NCI-H187 (cell line): ENCODE data around the gene TPR.
A peak's percentile ranks its signal among the peaks of the same experiment; 100 is the strongest.

ENCODE experiments used
- DNase-seq, 2 experiments: peaks; one replicate each; lab custom pipeline; 2025; lab: John Stamatoyannopoulos, UW

TPR gene

DNA sequence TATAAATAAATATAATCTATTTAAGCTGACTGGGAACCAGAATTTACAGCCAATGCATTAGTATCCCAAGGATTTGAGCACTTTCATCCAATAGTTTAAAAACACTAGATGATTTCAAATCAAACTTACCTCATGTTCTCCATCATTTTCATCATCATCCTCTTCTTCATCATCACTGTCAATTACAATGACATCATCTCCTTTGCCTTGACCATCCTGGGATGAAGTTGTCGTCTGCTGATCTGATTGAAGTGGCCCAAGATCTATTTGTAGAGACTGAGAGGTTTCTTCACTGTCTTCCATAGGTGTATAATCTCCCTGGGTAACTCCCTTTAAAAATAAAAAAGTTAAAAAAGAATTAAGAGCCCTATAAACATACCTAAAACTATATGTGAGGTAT is 47.7 kb downstream of the TPR start:
- DNase-seq: no peak

DNA sequence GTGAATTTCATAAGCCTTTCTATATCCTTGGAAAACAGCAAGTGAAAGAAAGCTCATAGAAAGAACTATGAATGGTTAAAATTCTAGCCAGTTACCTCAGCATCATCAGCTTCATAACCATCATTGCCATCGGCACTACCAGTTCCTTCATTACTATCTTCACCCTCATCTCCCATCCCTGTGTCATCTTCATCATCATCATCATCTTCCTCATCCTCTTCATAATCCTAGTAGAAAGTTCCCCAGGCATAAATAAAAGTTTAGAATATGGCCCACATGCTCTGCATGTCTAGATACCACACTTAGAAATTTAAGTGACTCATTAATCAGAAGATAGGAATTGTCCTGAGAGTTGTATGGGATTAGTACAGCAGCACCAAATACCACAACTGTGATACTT is 49.0 kb downstream of the TPR start:
- DNase-seq: no peak

DNA sequence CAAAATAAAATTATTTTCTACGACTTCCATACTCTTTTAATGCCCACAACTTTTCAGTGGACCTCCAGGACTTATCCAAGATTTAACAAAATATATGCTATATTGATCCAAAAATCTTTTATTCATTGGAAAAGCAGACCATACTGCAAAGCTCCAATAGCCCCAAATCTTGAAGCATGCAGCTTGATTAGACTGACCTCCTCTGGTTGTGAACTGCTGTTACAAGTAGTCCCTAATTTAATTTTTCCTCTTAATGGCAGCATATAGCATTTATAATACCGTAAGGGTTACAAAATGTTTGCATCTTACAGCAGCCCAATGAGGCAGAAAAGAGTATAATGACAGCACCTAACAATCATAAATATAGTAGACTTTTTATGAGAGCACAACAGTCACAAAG is 49.8 kb downstream of the TPR start:
- no peak for DNase-seq

DNA sequence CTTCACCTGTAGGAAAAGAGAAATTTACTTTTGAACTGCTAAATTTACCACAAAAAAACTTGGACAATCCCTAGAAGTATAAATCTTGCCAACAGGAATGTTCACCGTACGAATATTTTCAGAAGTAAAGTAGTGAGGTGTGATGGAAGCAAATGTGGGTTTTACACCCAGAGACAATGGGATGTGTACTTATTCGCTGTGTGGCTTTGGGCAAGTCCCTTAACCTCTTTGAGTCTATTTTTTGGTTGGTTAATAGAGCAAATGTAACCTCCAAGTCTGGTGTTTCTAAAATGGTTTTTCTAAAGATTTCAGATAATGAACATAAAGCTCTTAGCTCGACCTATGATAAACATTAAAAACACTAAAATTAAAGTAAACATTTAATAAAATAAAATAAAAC is 51.2 kb downstream of the TPR start:
- no peak for DNase-seq

DNA sequence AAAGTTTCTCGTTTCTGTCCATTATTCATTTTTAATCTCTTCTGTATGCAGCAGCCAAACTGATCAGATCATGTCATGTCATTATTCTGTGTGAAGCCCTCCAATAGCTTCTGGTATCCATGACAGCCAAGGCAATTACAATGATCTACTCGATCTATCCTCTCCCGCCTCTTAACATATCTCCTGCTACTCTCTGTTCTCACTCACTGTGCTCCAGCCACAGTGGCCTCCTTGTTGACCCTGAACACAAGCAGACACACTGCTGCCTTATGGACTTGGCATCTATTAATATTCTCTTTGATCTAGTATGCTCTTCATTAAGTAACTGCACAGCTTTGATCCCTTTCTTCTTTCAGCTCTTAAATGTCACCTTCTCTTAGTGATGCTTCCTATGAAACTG is 59.5 kb downstream of the TPR start:
- DNase-seq: no peak

DNA sequence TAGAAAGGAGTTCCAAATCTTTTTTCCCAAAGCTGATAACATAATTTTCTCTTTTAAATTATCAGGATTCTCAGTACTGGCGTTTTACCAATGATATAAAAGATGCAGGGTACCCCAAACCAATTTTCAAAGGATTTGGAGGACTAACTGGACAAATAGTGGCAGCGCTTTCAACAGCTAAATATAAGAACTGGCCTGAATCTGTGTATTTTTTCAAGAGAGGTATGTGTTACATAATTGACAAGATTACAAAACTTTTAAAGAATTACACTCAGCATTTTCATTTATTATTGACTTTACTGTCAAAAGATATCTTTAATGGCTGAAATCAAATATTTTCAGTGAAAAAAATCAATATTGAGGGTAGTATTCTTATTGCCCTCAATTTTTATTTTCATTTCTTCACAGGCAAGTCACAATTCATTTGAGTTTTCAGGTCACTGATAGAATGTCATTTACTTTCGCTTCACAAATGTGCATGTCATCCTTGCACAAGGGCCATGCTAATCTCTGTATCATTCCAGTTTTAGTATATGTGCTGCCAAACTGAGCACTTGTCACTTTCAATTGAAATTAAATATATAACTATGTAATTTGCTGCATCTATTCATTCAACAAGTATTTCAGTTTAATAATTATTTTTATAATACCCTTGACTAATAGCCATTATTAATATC is 63.5 kb downstream of the TPR start:
- no peak for DNase-seq

DNA sequence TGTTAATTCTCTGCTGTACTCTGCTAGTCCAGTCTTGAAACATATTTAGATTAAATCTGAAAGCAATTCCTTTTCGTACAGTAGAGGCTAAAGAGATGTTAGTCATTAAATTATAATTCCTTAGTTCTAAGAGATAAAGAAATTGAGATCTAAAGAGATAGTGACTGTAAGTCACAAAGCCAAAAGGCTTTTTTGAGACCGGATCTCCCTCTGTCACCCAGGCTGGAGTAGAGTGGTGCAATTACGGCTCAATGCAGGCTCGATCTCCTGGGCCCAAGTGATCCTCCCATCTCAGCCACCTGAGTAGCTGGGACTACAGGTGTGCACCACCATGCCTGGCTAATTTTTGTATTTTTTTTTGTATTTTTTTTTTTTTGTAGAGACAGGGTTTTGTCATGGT is 64.7 kb downstream of the TPR start:
- DNase-seq: no peak

DNA sequence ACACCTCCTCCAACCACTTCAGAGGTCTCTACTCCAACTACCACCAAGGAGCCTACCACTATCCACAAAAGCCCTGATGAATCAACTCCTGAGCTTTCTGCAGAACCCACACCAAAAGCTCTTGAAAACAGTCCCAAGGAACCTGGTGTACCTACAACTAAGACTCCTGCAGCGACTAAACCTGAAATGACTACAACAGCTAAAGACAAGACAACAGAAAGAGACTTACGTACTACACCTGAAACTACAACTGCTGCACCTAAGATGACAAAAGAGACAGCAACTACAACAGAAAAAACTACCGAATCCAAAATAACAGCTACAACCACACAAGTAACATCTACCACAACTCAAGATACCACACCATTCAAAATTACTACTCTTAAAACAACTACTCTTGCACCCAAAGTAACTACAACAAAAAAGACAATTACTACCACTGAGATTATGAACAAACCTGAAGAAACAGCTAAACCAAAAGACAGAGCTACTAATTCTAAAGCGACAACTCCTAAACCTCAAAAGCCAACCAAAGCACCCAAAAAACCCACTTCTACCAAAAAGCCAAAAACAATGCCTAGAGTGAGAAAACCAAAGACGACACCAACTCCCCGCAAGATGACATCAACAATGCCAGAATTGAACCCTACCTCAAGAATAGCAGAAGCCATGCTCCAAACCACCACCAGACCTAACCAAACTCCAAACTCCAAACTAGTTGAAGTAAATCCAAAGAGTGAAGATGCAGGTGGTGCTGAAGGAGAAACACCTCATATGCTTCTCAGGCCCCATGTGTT is 66.6 kb downstream of the TPR start:
- no peak for DNase-seq

DNA sequence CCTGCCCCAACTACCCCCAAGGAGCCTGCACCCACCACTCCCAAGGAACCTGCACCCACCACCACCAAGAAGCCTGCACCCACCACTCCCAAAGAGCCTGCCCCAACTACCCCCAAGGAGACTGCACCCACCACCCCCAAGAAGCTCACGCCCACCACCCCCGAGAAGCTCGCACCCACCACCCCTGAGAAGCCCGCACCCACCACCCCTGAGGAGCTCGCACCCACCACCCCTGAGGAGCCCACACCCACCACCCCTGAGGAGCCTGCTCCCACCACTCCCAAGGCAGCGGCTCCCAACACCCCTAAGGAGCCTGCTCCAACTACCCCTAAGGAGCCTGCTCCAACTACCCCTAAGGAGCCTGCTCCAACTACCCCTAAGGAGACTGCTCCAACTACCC is 67.6 kb downstream of the TPR start:
- DNase-seq: no peak

DNA sequence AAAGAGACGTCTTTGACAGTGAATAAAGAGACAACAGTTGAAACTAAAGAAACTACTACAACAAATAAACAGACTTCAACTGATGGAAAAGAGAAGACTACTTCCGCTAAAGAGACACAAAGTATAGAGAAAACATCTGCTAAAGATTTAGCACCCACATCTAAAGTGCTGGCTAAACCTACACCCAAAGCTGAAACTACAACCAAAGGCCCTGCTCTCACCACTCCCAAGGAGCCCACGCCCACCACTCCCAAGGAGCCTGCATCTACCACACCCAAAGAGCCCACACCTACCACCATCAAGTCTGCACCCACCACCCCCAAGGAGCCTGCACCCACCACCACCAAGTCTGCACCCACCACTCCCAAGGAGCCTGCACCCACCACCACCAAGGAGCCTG is 68.5 kb downstream of the TPR start:
- DNase-seq: no peak

DNA sequence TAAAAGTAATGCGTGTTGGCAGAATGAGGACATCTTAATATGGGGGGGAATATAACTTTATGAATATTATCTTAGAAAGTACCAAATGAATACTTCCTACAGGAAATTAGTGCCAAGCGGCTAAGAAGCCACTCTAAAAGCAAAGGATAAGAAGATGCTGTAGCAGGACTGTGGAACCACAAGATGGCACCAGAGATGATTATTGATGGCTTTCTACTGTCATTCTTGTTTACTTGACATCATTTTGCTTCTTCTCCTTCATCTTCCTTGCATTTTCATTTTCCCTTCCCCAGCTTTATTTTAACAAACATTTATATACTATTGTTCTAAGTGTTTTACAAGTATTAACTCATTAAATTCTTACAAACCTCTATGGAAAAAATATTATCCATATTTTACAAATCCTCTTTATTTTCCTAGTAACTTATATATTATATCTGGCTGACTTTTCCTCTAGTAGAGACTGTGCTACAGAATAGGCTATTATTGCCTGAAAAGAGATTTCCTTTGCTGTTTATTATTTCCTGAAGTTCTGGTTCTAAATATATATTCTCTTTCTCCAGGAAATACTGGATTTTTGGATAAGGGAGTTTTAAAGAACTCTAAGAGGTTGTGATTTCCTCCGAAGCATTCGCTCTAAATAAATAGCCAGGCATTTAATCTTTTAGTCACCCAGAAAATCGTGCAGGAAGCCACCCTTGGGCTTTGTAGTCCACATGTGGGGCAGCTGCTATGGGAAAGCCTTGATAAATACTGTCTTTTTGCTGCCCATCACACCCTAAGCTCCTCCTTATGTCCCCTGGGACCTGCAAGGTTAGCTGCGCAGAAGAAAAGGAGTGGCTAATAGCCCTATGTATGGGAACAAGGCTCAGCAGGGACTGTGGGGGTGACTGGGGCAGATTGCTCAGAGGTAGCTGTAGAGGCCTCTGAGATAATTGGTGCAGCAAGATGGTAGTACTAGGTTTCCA is 69.8 kb downstream of the TPR start:
- peak in 1 of 2 experiments; percentile 20 for DNase-seq

DNA sequence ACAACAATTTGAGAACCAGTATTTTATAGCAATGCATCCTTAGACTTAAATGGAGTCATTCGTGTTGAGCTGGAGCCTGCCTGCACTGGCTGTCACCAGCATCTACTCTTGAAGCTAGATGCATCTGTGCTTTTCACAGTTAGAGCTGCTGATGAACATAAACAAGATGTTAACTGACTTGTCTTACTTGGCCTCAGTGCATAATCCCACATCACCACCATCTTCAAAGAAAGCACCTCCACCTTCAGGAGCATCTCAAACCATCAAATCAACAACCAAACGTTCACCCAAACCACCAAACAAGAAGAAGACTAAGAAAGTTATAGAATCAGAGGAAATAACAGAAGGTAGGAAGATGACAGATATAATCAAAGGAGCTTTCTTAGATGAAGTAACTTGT is 71.1 kb downstream of the TPR start:
- DNase-seq: no peak

DNA sequence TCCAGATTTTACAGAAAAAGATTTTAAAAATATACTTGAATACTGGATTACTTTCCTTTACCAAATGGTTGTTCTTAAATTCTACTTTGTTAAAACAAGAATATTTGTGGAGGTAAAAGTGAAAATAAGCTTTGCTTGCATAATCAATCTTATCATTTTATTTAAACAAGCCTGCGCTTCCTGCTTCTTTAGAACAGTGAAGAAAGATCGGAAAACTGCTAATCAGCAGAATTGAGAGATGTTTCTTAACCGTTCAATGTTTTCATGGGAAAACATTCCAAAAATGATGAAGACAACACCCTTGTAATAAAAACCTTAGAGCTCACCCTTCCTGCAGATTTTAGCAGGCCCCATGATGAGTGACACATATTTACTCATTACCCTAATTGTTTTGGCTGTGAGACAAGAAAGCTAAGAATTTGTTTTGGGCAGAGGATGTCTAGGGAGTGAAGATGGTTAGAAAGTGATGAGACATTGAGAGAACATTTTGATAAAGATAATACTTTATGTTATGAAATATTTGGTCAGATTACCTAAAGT is 72.6 kb downstream of the TPR start:
- no peak for DNase-seq

DNA sequence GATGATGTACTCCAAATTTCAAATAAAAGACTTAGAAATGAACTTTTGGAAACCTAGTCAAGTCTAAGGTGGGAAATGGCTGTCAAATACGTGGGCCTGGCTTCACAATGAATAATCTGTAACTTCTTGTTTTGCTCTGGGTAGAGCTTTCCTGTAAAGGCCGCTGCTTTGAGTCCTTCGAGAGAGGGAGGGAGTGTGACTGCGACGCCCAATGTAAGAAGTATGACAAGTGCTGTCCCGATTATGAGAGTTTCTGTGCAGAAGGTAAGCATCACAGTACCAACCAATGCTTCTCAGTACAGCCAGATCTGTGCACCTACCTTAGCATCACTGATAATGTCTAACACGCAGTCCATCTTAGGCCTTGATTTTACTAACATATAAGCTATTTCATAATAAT is 73.6 kb downstream of the TPR start:
- no peak for DNase-seq

DNA sequence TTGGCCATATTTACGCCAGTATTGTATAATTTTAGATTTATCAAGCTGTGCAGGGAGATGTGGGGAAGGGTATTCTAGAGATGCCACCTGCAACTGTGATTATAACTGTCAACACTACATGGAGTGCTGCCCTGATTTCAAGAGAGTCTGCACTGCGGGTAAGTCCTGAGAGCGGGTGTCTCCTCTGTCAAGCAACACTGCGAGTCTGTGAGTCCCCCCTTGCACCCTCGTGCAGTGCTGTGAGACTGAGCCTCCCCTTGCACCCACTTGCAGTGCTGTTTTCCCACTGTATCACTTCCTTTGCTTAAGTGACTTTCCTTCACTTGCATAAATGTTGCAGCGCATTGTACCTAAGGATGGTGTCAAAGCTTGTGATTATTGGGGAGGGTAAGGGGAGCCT is 75.0 kb downstream of the TPR start:
- DNase-seq: no peak

DNA sequence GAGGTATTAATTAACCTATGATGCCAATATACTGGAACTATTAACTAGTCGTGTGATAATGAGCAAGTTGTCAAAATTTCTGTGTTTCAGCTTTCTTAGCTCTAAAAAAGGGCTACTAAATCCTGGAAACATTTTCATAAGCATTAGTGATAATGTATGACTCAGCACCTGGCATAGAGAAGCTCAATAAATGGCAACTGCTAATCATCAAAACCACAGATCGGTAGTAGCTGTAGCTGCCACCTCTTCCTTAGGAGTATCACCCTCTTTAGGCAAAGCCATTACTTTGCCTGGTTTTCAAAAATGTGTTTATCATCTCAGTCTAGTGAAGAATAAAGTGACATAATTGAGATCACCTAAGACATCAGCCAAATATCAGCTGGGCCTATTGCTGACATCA is 75.5 kb downstream of the TPR start:
- DNase-seq: no peak

DNA sequence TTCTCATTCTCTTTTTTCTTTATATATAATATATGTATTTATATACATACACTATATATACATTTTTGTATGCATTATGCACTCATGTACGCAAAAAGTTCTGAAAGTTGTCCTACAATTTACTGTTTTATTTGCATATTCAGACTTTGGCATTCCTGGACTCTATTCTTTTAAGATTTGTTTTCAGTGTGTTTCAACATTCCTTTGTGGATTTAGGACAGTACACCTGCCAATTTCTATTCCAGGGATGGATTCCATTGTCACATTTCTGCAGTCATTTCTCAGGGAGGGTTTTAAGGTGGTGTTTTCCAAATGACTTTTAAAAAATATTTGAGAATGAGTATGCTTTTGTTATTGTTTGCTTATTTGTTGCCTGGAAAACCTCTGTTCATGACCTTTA is 76.2 kb downstream of the TPR start:
- no peak for DNase-seq

DNA sequence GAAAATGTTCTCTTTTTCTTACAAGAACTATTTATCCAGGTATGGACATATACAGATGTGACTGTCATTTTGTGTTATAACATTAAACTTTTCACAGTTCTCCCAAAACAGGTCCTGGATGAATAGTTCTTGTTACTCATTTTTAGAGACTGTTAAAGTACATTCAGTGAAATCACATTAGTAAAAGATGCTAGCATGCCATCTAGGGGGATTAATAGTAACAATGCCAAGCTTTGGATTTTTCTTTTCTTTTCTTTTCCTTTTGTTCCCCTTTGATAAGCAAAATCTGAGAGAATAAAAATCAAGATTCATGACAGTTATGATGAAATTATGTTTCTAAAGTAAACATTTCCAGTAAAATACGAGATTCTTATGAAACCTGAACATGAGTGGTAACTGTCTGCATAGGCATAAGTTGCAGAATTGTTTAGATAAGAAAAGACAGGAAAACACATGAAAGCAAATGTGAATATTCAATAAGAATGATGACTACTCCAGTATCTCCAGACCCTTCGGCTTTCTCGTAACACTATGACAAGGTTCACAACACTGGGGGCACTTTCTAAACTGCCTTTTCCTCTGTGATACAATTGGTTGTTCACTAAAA is 77.5 kb downstream of the TPR start:
- no peak for DNase-seq

DNA sequence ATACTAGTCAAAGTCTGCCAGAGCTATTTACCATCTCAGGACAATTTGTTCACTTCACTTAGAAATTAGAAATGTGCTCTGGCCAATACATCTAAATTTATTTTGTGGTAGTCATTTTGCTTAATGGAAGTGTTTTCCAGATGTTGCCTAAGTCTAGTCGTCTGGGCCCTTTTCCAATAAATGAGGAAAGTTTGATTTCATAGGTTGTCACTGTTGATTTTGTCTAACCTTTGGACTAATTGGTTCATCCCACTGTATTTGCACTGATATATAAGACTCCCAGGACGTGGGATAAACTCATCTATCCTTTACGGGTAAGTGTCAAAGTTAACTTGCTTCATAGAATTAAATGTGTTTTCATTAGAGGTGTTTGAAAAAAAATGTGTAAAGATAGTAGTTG is 79.1 kb downstream of the TPR start, which contains the start of gene PRG4:
Gene PRG4, plus strand, starts transcription at position 300 of the 400 bp plus-strand sequence.
- DNase-seq: no peak

DNA sequence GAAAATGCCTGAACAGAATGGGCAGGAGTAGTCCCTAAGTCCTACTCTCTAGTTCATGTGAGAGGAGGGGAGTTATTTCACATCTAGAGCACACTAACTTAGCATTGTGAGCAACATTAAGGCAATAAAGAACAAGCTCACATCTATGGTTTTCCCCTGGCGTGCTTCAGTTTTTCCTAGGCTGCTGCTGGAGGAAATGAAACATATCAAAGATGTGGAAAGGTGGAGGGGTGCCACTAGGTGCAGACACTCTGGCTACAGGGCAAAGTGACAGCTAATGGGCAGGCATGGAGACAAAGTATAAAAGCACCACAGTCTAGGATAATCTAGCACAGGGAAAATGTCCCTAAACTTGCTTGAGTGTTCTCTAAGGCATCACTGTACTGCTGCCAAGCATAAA is 82.2 kb downstream of the TPR start:
- no peak for DNase-seq

DNA sequence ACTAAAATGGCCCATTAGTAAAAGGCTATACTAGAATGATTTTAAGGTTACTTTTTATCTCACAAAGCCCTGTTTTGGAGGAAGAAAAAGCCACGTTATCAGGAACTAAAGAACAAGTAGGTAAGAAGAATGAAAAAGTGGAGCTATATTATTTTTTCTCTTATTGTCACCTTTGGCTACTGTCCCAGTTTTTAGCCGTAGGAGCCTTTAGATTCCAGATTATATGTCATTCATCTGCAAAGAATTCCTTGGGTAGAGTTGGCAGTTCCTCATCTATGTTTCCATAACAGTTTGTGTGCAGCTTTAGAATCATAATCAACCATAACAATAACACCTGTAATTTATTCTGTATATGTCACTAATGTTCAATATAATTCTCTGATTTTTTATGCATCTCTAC is 83.8 kb downstream of the TPR start:
- no peak for DNase-seq
